IPS-20b (cell line): Measurements from ENCODE around the gene PCGF2.

Experiments used
- H3K27ac ChIP-seq: one replicate; pipeline ENCODE4 v1.5.1; 2013; ENCODE audit warnings: low read length
- H3K27me3 ChIP-seq: 2 replicates; pipeline ENCODE4 v1.6.1; 2013; ENCODE audit warnings: mild to moderate bottlenecking, low read length, inconsistent platforms; ENCODE audit not compliant: insufficient read depth
- H3K36me3 ChIP-seq: 2 replicates; pipeline ENCODE4 v1.6.1; 2013; ENCODE audit warnings: low read depth, mild to moderate bottlenecking, inconsistent platforms, low read length, moderate library complexity; ENCODE audit not compliant: insufficient read depth
- H3K4me1 ChIP-seq: 2 replicates; pipeline ENCODE4 v1.6.1; 2013; ENCODE audit warnings: mild to moderate bottlenecking, control low read depth, inconsistent platforms, low read length, moderate library complexity; ENCODE audit not compliant: insufficient read depth
- H3K4me3 ChIP-seq: 2 replicates; pipeline ENCODE4 v1.5.1; 2013; ENCODE audit warnings: mild to moderate bottlenecking, low read length, inconsistent platforms
- H3K9ac ChIP-seq: 2 replicates; pipeline ENCODE4 v1.6.1; 2013; ENCODE audit warnings: low read depth, mild to moderate bottlenecking, inconsistent platforms, low read length, moderate library complexity
- H3K9me3 ChIP-seq: 2 replicates; pipeline ENCODE4 v1.6.1; 2013; ENCODE audit warnings: mild to moderate bottlenecking, low read depth, low read length, inconsistent platforms; ENCODE audit not compliant: insufficient read depth

PCGF2 gene

GRCh38 chr17:38704606-38705522 is 43.3 kb downstream of the PCGF2 start, which contains the start of gene MLLT6:
MLLT6 (plus strand) TSS chr17:38705273; CDS start chr17:38705633, 360 bp downstream.
- H3K36me3 ChIP-seq, result no peaks in the 10 kb centered on the region
- H3K4me1 ChIP-seq, result peaks cover 21% of the 10 kb centered on the region; the same call in 1 of the 2 replicates
- H3K4me3 ChIP-seq, result peak within 1 kb of the TSS; percentile 83
- no peaks in the 10 kb centered on the region for H3K9me3 ChIP-seq
- peaks cover 77% of the 10 kb centered on the region for H3K27me3 ChIP-seq
- H3K9ac ChIP-seq, result peak within 1 kb of the TSS; percentile 67; the same call in 1 of the 2 replicates
- no peak within 1 kb of the TSS for H3K27ac ChIP-seq

DNA sequence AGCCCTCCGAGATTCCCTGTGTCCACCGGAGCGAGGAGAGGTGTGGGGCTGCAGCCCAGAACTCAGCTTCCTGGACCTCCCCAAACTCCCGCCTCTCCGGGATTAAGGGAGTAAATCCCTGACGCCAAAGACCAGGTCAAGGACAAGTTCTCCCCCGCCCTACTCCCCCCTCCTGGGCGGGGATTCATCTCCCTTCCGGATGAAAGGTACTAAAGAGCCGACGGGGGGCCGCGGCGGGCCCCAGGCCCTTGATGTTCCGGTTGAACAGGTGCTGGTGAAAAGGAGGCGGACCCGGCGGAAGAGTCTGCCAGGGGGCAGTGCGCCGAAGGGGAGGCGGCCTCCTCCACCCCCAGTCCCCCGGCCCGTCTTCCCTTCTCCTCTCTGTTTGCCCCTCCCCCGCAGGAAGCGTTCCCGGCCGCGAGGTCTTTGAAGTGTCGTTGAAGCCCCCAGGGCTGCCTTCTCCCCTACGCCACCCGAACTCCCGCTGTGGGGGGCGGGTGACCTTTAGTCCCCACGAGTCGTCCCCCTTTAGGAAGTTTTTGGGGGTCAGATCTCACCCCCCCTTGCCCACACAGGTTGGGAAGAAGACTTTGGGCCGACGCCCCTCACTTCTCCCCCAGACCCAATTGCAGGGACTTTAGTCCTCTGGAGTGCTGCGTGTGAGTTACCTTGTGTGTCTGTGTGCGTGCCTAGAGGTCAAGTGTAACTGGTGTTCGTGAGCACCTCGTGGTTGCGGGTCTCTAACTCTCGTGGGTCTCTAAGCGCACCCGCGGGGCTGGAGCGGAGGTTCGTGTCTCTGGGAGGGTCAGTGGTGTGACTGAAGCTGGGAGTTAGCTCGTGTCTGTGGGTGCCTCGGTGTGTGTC is 44.2 kb downstream of the PCGF2 start:
- peak overlapping the region; percentile 70 for H3K4me3 ChIP-seq
- H3K4me1 ChIP-seq, result peaks cover 21% of the 10 kb centered on the region; the same call in 1 of the 2 replicates
- no peaks in the 10 kb centered on the region for H3K9me3 ChIP-seq
- H3K36me3 ChIP-seq, result no peaks in the 10 kb centered on the region
- no peak overlapping the region for H3K27ac ChIP-seq
- H3K9ac ChIP-seq, result peak overlapping the region; percentile 67; the same call in 1 of the 2 replicates
- H3K27me3 ChIP-seq, result peaks cover 86% of the 10 kb centered on the region

DNA sequence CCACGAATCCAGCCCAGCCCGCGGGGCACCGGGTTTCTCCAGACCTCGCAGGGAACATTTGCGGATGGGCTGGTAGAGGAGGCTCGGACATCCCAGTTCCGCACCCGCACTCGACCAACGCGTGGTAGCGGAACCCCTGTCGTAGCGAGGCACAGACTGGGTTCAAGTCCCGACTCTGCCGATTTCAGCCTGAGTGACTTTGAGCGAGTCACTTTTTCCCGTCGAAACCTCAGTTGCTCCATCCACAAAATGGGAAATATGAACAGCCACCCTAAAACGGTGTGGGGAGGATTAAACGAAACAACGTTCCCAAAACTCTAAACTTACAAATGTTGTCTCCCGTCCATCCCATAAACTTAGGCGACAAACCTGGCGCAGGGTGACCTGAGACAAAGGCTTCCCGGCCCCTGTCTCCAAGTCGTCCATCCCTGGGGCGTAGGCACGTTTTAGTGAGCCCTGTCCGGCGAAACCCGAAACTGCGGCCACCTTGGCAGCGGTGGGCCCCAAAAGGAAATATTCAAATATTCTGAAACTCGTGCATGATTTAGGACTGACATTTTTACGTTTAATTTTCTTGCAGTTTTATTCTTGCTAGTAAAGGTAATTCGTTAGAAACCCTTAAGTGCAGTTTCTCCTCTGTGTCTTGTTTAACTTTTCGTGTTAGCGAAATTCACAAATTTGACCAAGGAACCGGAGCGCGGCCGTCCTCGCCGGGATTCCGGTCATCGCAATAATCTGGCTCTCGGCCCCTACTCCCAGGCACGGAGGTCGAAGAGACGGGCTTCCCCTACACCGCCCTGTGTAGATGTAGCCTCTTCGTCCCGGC is 45.0 kb downstream of the PCGF2 start:
- Histone ChIP-seq H3K4me1 (peaks cover 21% of the 10 kb centered on the region; the same call in 1 of the 2 replicates), H3K36me3 (no peaks in the 10 kb centered on the region), H3K9ac (peak overlapping the region; percentile 22; the same call in 1 of the 2 replicates), H3K27me3 (peaks cover 88% of the 10 kb centered on the region), H3K4me3 (peak overlapping the region; percentile 70), H3K9me3 (no peaks in the 10 kb centered on the region), H3K27ac (no peak overlapping the region)

DNA sequence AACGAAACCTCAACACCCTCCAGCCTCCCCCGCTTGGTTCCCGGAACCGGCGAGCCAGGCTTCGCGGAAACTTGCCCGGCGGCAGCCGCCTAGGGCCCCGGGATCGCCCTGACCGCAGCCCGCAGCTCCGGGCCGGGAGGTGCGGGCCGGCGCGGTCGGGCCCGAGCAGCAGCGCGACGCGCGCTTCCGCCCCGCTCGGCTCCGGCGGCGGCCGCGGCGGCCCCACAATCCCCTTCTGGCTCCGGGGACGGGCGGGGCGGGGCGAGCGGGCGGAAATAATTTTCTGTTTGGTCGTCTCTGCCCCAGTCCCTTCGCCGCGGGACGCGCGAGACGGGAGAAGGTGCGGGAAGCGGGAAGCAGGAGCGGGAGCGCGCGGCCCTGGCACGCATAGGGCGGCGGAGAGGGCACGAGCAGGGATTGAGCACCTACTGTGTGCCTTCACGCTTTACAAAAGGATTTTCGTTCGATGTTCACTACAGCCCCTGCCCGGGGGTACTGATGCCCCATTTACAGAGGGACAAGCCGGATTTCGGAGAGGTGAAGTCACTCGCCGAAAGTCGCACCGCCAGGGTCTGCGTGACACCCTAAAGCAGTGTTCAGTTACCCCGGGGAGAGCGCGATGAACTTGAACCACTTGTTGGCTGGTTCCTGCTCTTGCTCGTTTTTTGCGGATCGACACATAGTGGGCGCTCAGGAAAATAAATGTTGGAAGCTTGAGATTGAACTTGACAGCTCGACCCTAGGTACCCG is 45.8 kb downstream of the PCGF2 start:
- H3K36me3 ChIP-seq, result no peaks in the 10 kb centered on the region
- no peak overlapping the region for H3K27ac ChIP-seq
- H3K9me3 ChIP-seq, result no peaks in the 10 kb centered on the region
- H3K27me3 ChIP-seq, result peaks cover 88% of the 10 kb centered on the region
- H3K4me3 ChIP-seq, result peak overlapping the region; percentile 70
- H3K4me1 ChIP-seq, result peaks cover 19% of the 10 kb centered on the region; the same call in 1 of the 2 replicates
- peak overlapping the region; percentile 22; the same call in 1 of the 2 replicates for H3K9ac ChIP-seq

DNA sequence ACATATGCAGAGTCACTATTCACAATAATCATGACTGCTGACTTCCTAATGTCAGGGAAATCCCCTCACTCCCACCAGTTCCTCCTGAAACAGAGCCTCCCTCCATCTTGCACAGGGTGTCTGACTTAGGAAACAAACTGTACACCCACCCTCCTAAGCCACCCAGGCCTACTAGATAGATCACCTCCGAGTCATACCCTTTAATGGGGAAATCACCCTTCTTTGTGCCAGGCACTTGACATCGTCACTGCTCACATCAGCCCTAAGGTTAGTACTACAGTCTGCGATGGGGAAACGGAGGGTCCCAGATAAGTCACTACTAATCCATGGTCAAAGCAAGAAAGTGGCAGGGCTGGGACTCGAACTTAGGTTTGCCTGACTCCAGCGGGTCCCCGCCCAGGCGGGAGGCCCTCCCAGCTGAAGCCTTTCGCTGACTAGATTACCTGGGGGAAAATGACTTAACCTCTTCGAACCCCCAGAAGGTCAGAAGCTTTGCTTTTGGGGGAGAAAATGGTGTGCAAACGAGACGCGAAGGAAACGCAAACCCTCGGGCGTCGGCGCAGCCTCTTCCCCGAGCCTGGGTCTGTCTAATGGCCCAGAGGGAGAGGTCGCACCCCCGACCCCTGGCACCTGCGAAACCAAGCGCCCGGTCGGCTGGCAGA is 46.5 kb downstream of the PCGF2 start:
- no peak overlapping the region for H3K27ac ChIP-seq
- H3K9me3 ChIP-seq, result no peaks in the 10 kb centered on the region
- H3K9ac ChIP-seq, result no peak overlapping the region
- no peaks in the 10 kb centered on the region for H3K36me3 ChIP-seq
- H3K4me3 ChIP-seq, result peak overlapping the region; percentile 63
- H3K4me1 ChIP-seq, result peaks cover 12% of the 10 kb centered on the region; the same call in 1 of the 2 replicates
- H3K27me3 ChIP-seq, result peaks cover 88% of the 10 kb centered on the region

GRCh38 chr17:38698760-38699159 is 49.4 kb downstream of the PCGF2 start:
- no peak overlapping the region for H3K9ac ChIP-seq
- peaks cover 10% of the 10 kb centered on the region; the same call in 1 of the 2 replicates for H3K4me1 ChIP-seq
- H3K4me3 ChIP-seq, result no peak overlapping the region
- H3K27me3 ChIP-seq, result peaks cover 76% of the 10 kb centered on the region
- H3K27ac ChIP-seq, result no peak overlapping the region
- no peaks in the 10 kb centered on the region for H3K36me3 ChIP-seq
- H3K9me3 ChIP-seq, result no peaks in the 10 kb centered on the region

DNA sequence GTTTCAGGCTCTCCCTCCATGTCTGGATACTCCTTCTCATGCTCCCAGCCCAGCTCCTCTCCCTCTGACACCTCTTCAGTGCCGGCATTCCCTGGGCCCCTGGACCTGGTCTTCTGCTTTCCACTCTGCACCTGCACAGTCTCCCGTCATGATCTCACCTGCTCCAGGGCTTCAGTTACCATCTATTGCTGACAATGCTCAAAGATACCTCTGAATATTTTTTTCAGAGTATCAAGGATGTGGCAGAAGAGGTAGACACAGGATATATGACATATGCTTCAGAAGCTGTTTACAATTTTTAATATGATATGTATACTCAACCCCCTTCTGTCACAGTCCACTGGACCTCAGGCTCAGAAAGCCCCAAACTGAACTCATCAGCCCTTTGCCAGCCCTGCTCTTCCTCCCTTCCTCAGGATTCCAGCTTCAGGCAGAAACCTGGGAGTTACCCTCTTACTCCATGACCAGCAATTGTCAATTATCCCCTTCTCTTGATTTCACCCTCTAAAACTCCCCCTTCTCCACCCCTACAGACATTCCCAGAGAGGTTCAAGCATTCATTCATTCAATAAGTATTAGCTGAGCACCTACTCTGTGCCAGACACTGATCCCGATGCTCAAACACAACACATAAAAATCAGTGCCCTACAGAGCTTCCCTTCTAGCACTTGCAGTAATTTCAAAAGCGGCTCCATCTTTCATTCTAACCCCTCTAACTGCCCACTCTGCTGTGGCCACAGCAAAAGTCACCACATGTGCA is 50.9 kb downstream of the PCGF2 start:
- H3K9me3 ChIP-seq, result no peaks in the 10 kb centered on the region
- no peak overlapping the region for H3K4me3 ChIP-seq
- H3K4me1 ChIP-seq, result no peaks in the 10 kb centered on the region
- H3K27ac ChIP-seq, result no peak overlapping the region
- H3K36me3 ChIP-seq, result no peaks in the 10 kb centered on the region
- no peak overlapping the region for H3K9ac ChIP-seq
- peaks cover 64% of the 10 kb centered on the region for H3K27me3 ChIP-seq

DNA sequence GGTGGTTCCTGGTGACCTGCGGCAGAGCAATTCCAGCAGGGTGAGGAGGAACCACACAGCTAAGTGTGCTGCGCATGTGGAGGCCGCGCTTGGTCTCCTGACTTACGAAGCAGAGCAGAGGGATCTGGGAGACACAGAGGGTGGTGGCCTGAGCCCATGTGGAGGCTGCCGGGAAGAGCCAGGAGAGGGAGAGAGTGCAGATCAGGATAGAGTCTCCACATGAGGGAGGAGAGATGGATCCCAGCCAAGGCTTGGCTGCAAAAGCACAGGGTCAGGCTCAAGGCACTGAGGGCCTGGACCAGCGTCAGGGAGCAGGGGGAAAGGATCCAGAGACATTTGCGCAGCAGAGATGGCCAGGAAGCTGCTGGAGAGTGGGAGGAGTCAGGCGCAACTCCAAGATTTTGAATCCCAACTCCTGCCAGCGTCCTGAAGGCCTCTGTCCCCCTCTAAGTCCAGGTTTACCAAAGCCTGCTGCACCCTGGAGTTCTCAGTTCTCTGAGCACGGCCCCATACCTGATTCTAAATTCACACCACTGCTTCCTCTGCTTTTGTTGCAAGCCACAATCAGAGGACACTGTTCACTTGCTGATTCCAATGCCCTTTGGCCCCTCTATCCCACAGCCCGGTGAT is 54.3 kb downstream of the PCGF2 start:
- Histone ChIP-seq H3K4me1 (no peaks in the 10 kb centered on the region), H3K9ac (no peak overlapping the region), H3K36me3 (no peaks in the 10 kb centered on the region), H3K27ac (no peak overlapping the region), H3K4me3 (no peak overlapping the region), H3K9me3 (no peaks in the 10 kb centered on the region), H3K27me3 (peaks cover 40% of the 10 kb centered on the region)

DNA sequence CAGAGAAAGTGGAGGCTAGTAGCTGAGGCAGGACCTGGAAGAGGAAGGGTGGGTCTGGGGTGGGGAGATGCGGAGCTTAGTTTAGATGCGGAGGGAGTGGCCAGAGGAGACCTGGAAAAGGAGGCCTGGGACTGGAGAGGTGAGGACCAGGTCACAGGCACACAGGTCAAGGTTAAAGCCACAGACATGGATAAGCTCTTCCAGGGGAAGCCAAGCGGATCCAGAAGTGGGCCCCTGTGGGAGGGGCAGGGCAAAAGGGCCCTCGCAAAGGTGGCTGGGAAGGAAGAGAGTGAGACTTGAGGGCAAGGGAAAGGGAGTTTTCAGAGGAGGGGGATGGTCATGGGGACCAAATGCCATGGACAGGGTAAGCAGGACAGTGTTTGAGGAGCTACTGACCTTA is 57.0 kb downstream of the PCGF2 start:
- Histone ChIP-seq H3K4me3 (no peak overlapping the region), H3K27ac (no peak overlapping the region), H3K9ac (no peak overlapping the region), H3K27me3 (peaks cover 19% of the 10 kb centered on the region), H3K36me3 (no peaks in the 10 kb centered on the region), H3K4me1 (no peaks in the 10 kb centered on the region), H3K9me3 (no peaks in the 10 kb centered on the region)
